Chondrocyte (in vitro differentiated cells): ENCODE results near the gene PEX10. TPM values are rescaled to one million over a fixed set of nuclear protein-coding genes. Genes with fewer than 3 reads are reported as not detected.
A peak's percentile ranks its signal among the peaks of the same experiment; 100 is the strongest.

ENCODE experiments used
- DNase-seq: peaks from one replicate; pipeline ENCODE4 v3.0.0; 2021; ENCODE audit warnings: mixed read lengths, low spot score
- H3K27ac Mint-ChIP-seq: one replicate; pipeline ENCODE4 v1.8.0; 2021; ENCODE audit warnings: mild to moderate bottlenecking, moderate library complexity, mixed read lengths; ENCODE audit not compliant: unreplicated experiment
- H3K27me3 Mint-ChIP-seq: 2 replicates; pipeline ENCODE4 v1.8.0; 2021; ENCODE audit warnings: low read depth, mixed read lengths
- H3K36me3 Mint-ChIP-seq: 2 replicates; pipeline ENCODE4 v1.8.0; 2021; ENCODE audit warnings: low read depth, mixed read lengths
- H3K4me1 Mint-ChIP-seq: 2 replicates; pipeline ENCODE4 v1.8.0; 2021; ENCODE audit warnings: low read depth, mild to moderate bottlenecking, mixed read lengths
- H3K4me3 Mint-ChIP-seq: one replicate; pipeline ENCODE4 v1.8.0; 2021; ENCODE audit warnings: mild to moderate bottlenecking, moderate library complexity, mixed read lengths; ENCODE audit not compliant: unreplicated experiment
- H3K9me3 Mint-ChIP-seq: 2 replicates; pipeline ENCODE4 v1.8.0; 2021; ENCODE audit warnings: low read depth, mixed read lengths
- CTCF ChIP-seq: fragments of 200-600 bp; sonication (generic); IDR thresholded peaks from 2 replicates; pipeline ENCODE4 v1.5.0; 2021; ENCODE audit warnings: antibody characterized with exemption, mild to moderate bottlenecking, moderate library complexity
- total RNA-seq: library from RNA; stranded (reverse); gene quantifications from 3 replicates; pipeline ENCODE4 v1.2.1, GENCODE V29; 2021

PEX10 gene
- total RNA-seq, 1 donor from 2014 or later, result 23.4 TPM

- Mint-ChIP-seq H3K9me3 (no peaks in the 10 kb centered on the region), H3K4me3 (no peak overlapping the region), H3K36me3 (no peaks in the 10 kb centered on the region), H3K27ac (no peak overlapping the region), H3K4me1 (peaks cover 4% of the 10 kb centered on the region), H3K27me3 (no peaks in the 10 kb centered on the region)
- TF ChIP-seq CTCF, result no peak
- DNase-seq, result peak; percentile 93
Observed at GRCh38 chr1:2384941-2385481, 27.4 kb downstream of the PEX10 start.

- H3K9me3 Mint-ChIP-seq, result no peaks in the 10 kb centered on the region
- H3K4me3 Mint-ChIP-seq, result no peak overlapping the region
- no peak for TF ChIP-seq CTCF
- no peaks in the 10 kb centered on the region for H3K27me3 Mint-ChIP-seq
- peak; percentile 49 for DNase-seq
- no peaks in the 10 kb centered on the region for H3K36me3 Mint-ChIP-seq
- H3K27ac Mint-ChIP-seq, result peak overlapping the region; percentile 17
- no peaks in the 10 kb centered on the region for H3K4me1 Mint-ChIP-seq
Observed at GRCh38 chr1:2384130-2384860, 28.1 kb downstream of the PEX10 start.

- no peak overlapping the region for H3K4me3 Mint-ChIP-seq
- TF ChIP-seq CTCF, result no peak
- H3K36me3 Mint-ChIP-seq, result no peaks in the 10 kb centered on the region
- no peaks in the 10 kb centered on the region for H3K27me3 Mint-ChIP-seq
- peak; percentile 75 for DNase-seq
- H3K4me1 Mint-ChIP-seq, result no peaks in the 10 kb centered on the region
- H3K9me3 Mint-ChIP-seq, result no peaks in the 10 kb centered on the region
- no peak overlapping the region for H3K27ac Mint-ChIP-seq
Observed at GRCh38 chr1:2383576-2383975, 28.8 kb downstream of the PEX10 start.

DNA sequence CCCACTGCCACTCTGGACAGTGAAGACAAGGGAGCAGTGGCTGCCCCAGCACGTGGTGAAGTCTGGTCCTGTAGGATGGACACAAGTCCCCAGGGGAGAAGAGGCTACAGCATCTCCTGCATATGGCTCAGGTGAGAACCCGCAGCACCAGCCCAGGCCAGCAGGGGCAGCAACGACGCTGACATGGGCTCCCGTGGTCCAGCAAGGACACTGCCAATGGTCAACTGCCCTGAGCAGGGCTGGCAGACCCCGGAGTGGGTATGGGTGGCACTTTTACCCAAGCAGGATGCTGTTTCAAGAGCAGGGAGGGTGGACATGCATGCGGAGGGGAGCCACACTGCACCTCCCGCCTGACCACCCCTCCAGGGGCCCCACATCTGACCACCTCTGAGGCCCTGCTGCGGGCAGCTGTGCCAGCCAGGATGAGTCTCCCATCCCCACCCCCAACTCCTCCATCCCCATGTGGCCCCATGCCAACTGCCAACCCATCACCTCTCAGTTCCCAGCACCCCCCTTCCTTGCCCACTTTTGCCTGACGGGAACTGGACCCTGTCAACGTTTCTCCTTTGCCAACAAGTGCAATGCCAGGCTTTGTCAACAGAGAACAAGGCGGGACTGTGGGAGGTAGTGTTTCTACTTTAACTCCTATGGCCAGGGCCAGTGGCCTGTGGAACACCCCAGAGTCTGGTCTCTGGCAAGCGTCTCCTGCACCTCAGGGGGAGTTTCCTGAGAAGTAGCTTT, 29.6 kb downstream of the PEX10 start:
- Mint-ChIP-seq H3K27me3 (no peaks in the 10 kb centered on the region), H3K9me3 (no peaks in the 10 kb centered on the region), H3K4me1 (no peaks in the 10 kb centered on the region), H3K36me3 (no peaks in the 10 kb centered on the region), H3K27ac (no peak overlapping the region), H3K4me3 (no peak overlapping the region)
- DNase-seq, result peak; percentile 83
- TF ChIP-seq CTCF, result peak; percentile 58

DNA sequence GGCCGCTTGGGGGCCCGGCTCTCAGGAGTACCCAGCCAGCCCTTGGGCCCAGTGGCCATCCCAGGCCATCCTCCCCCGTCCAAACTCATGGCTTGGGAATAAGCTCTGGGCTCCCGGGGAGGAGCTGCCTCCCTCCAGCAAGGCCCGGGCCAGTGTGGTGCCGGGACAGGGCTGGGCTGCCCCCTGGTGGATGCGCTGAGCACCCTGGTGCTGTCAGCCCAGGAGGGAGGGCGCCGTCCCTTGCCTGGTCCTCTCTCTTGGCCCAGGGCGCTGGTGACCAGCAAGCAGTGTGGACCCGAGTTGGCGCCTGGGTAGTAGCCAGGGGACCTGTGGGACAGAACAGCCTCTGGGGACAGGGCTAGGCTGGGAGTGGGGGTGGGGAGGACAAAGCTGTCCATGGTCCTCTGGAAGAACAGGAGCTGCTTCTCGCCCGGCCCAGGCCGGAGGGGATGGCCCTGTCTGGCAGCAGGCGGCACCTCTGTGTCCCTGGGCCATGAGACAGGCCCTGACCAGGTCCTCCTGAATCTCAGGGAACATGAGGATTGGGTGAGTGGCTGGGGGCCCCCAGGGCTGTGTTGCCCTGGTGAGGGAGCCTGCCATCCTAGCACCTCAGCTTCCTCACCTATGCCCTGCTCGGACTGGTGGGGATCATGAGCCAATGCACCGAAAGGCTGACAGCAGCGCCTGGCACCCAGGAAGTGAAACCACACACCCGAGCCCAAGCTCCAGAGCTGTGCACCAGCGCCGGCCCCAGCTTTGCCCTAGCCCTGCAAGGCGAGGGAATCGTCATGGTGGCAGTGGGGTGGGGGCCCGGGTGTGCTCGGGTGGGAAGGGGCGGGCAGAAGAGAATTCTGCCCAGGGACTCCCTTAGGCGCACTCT, 30.4 kb downstream of the PEX10 start:
- Mint-ChIP-seq H3K4me1 (no peaks in the 10 kb centered on the region), H3K4me3 (no peak overlapping the region), H3K27me3 (no peaks in the 10 kb centered on the region), H3K27ac (no peak overlapping the region), H3K36me3 (no peaks in the 10 kb centered on the region), H3K9me3 (no peaks in the 10 kb centered on the region)
- DNase-seq, result peak; percentile 97
- peak; percentile 95 for TF ChIP-seq CTCF
